OCI-M1 (cell line): ENCODE measurements around the gene SORCS2.

ENCODE experiments used
- DNase-seq: peaks from one replicate; lab custom pipeline; 2025; lab: John Stamatoyannopoulos, UW

SORCS2 gene

DNA sequence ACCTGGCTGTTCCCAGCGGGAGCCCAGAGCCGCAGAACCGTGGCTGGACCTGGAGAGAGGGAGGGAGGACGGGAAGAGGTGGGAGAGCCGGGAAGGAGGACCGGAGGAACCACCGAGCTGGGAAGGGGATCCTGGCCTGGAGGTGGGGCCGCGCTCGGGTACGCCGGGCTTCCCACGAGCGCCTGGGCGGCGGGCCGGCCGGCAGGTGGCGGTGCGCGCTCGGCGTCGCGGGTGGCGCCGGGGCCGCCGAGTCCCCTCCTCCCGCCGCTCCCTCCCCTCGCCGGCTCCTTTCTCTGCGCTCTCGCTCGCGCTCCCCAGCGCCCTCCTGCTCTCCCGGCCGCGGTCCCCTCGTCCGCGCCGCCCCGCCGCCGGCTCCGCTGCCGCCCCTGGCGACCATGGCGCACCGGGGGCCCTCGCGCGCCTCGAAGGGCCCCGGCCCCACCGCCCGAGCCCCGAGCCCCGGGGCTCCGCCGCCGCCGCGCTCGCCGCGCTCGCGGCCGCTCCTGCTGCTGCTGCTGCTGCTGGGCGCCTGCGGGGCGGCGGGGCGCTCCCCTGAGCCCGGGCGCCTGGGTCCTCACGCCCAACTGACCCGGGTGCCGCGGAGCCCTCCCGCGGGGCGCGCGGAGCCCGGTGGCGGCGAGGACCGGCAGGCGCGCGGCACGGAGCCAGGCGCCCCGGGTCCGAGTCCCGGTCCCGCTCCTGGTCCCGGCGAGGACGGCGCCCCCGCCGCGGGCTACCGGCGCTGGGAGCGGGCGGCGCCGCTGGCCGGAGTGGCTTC lies at the start of gene SORCS2:
Gene SORCS2 (plus strand): TSS at position 287 of the 778 bp plus-strand sequence.
- DNase-seq: no peak

DNA sequence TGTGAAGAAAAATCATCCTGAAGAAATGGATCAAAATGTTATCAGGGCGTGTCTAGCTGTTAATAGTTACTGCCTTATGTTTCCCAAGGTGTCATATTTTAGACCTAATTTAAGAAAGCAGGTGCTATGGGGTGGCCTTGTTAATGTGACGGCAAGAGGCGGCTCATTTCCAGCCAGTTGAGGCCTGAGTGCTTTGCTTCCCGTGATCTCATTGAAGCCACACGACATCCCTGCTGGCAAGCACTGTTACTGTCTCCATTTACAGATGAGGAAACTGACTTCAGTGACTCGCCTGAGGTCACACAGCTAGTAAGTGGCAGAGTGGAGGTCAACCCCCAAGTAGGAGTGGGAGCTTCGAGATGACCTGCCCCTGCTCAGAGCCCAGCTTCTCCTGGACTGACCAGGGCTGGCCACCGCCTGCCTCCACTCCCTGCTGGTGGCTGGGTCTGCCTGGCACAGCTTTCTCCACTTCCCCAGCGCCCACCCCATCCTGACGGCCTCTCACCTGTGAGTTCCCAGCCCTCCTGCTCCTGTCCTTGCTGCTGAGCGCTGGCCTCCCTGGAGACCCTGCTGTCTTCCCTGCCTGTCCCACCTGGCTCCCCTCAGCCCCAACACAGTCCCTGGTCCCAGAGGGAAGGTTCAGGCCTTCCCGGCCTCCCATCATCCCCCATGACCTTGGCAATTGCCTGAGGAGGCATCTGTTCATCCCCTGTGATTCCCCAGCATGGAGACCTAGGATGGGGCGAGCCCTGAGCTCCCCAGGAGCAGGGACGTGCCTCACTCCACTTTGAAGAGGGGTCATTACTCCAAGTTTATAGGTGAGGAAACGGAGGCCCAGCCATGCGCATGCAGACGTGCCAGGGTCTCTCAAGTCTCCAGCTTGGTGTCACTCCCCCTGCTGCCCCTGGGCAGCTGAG lies 47.7 kb upstream of the SORCS2 start:
- DNase-seq: no peak

DNA sequence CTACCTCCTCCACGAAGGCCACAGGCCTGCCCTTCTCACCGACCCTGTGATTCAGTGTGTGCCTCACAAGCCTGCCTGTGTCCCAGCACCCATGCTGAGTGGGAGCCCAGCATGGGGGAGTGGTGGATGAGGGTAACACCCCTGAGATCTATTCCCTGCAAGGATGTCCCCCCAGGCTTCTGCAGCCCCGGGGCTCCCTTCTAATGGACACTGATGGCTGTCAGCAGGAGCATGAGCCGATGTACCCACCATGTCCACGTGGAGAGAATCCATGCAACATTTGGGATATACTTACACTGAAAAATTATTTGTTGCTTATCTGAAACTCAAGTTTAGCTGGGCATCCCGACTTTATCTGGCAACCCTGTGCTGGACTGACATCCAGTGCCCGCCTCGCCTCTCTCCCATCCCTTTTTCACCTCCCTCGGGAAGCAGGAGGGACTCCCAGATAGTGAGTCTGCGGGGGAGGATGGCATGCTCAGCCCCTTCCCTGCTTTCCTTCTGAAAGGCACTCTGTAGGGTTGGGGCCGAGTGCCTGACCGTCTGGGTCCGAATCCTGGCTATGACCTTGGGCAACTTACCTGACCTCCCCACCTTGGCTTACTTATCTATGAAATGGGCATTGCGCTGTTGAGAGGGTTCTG lies 46.9 kb upstream of the SORCS2 start:
- no peak for DNase-seq

DNA sequence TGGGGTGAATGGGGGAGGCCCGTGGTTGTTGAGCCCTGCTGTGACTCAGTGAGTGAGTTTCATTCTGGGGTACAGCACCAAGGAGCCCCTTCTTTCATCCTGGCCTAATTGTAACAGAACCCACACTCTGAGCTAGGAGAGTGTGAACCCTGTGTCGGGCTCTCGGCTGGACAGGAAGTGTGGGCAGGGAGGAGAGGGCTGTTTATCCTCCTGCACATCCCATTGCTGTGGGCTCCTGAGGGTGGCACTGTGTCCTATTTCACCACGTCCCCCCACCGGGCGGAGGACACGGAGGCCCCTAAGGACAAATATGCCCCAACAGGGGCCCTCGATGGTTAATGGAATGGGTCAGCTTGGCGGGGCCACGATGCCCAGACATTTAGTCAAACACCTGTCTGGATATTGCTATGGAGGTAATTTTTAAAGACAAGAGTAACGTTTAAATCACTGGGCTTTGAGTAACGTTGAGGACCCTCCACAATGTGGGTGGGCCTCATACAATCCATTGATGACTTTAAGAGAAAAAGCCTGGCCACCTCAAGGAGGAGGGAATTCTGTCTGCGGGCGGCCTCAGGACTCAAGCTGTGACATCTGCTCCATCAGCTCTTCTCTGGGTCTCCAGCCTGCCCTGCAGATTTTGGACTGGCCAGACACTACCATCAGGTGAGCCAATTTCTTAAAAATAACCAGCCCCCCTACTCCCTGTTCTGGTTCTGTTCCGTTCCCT lies 46.1 kb upstream of the SORCS2 start:
- DNase-seq: no peak

DNA sequence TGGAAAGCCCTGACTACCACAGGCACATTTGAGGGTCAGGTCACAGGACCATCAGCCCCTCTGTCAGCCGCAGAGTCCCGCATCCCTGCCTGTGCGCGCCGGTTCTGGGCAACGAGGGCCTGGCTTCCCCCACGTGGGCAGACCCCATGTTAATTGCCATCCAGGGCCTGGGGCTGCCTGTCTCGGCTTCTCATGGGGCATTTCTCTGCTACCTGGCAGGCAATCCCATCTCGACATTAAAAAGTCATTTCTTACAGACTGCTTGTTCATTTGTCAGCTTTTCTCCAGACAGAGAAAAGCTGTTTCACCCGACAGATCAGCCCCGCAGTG lies 45.6 kb upstream of the SORCS2 start:
- DNase-seq: no peak

DNA sequence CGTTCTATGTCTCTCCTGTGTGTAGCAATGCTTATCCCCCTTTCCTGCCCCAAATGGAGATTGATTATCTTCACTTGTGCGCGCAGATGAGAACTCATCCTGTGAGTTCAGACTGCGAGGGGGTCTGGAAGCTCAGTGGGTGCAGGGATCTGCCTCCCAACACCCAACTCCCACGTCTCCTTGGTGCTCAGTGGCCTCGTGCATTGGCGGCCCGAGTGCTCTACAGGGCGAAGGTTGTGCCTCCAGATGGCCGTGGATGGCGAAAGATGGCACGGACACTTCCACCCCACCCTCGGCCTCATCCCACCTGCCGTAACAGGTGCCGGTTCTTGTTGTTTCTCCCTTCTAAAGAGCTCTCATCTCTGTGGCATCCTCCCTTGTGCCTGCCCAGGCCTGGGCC lies 45.1 kb upstream of the SORCS2 start:
- DNase-seq: no peak

DNA sequence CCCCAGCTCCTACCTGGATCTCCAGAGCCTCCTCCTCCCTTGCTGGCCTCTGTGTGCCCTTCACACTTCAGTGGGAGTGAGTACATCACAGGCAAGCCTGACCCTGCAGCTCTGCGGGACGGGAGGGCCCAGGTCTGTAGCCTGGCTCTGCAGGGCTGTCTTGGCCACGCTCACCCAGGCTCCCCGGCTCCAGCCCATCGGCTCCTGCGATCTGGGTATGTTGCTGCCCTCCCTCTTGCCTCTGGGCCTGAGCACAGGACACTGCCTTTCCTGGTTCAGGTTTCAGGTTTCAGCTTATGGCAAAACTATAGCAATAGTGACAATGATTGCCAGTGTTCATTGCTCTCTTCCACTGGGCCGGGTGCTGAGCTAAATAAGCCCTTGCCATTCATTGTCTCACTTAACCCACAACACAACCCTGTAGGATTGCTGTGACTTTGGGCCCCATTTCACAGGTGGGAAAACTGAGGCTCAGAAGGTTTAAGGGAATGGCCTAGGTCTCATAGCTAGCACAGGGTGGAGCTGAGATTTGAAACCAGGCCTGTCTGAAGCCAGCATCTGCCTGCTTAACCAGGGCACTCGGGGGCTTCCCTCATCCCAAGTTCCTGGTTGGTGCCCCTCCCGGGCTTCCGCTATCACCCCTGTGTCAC lies 44.6 kb upstream of the SORCS2 start:
- no peak for DNase-seq

DNA sequence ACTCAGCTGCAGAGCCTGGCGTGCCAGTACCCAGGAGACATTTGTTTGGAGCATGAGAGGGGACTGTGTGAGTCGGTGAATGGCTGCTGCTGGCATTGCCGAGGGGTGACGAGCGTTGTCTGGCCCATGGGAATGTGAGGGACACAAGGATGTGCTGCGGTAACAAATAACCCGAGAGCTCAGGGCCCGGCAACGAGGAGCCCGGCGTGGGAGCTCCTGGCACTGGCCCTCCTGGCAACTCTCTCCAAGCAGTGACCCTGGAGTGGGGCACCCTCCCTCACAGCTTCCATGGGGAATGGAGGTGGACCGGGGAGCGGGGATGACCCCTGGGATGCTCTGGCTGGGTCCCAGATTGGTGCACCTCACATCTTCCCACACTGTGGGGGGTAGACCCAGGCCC lies 44.0 kb upstream of the SORCS2 start:
- no peak for DNase-seq

DNA sequence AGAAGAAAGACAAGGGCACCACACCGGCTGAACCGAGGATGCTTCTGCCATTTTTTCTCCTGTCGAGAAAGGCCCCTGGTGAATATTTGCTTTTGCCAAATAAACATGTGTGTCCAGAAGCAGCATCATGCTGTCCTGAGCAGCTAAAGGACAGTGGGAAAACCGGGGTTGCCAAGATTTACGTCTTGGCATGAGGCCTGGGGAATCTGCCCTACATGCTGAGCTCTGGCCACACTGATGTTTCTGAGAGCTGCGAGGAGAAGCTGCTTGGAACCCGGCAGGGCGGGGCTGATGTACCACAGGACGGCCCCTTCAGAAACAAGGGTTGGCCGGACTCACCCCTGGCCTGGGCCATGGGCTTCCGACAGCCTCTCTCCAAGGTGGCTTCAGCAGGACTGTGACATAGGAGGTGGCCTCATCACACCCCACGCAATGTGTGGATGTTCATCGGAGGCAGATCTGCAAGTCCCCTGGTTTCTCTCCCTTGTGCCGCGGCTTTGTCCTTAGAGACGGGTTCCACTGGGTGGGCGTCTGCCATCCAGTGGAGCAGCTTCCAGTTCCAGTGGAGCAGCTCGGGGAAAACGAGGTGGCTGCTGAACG lies 42.2 kb upstream of the SORCS2 start:
- DNase-seq: no peak

DNA sequence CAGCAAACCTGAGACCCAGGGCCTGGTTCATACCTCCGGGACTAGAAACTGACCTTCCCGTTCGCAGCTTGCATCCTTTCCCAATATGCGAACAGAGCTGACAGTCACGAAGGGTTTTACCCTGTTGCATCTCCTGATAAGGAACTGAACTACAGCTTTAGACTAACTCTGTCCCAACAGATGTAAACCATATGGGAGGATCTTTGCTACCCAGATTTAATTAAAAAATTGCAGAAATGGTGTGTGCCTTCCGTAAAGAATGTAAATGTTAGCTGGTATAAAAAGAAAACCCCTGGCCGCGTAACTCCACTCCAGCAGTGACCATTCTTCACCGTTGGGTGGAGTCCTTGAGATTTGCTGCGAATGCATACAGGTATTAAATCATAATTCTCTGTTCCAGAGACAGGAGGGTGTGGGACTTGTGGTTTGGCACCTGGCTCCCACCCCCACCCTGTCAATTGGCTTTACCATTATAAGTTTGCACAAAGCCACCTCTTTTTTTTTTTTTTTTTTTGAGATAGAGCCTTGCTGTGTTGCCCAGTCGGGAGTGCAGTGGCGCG lies 40.6 kb upstream of the SORCS2 start:
- DNase-seq: peak; percentile 14

DNA sequence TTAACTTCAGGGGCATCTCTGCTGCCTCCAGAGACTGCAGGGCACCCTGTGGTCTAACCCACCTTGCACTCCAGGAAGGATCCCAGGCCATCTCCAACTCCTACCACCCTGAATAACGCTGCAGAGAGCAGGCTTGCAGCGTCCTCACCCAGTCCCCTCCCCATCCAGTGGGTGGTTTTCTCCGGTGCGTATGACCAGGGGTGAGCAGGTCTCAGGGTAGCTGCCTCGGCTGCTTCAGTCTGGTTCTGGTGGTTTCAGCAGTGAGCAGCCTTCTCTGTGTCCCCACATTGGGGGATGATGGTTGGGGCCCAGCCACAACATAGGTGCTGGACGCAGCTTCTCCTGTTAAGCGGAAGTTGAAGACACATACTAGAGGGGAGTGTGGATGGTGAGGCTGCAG lies 38.6 kb upstream of the SORCS2 start:
- DNase-seq: no peak

DNA sequence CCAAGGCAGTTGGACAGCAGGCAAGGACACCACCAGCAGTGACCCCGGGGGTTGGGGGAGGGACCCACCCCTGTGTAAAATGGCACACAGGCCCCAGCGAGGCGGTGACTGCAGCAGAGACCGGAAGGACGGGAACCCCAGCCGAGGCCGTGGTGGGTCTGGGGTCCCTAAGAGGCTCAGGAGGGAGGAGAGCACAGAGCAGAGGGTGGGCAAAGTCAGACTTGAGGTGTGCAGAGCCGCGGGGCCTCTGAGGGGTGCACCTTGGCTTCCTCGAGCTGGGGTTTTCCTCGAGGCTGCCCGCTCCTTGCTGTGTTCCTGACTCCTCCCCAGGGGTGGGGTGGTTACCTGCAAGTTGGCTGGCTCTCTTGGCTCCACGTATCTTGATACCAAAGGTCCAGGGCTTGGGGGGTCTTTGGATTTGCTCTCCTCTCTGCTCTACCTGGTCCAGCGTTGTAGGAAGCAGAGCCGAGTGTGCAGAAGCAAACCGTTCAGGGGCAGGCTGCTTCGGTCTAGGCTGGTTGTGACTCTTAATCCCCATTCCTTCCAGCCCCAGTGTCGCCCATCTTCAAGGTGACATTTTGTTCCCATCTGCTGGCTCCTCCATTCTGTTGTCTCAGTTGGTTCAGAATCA lies 37.9 kb upstream of the SORCS2 start:
- DNase-seq: no peak

DNA sequence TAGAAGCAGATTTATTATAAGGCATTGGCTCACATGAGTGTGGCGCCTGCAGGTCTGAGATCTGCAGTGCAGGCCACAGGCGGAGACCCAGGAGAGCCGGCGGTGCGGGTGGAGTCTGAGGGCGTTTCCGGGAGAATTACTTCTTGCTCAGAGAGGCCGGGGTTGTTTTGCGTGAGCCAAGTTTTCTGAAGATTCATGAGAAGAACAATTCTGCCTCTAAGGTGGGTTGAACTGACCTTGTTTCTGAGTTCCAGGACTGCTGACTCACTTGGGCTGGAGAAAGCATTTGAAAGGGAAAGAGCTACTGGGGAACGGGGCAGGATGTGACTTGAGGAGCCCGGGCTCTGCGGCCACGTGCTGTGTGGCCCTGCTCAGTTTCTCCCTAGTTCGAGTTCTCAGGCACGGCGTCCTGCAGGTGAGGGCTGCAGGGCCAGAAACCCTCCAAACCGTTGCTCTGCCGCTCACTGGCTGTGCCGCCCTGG lies 36.7 kb upstream of the SORCS2 start:
- no peak for DNase-seq

DNA sequence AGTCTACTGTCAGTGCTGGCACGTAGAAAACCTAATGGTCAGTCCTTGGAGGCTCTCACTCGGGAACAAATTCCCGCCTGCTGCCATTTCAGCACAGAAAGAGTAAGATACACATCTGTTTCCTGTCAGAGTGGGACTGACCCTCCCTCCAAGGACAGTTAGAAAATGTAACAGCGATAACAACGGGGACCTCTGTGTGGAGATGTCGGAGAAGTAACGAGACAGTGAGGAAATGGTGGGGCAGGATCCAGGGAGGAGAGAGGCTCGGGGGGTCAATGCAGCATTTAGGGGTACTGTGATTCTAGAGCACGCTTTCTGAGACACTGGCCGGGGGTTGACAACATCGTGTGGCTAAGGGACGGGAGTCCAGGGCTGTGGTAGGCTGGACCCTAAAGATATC lies 36.0 kb upstream of the SORCS2 start:
- DNase-seq: no peak

DNA sequence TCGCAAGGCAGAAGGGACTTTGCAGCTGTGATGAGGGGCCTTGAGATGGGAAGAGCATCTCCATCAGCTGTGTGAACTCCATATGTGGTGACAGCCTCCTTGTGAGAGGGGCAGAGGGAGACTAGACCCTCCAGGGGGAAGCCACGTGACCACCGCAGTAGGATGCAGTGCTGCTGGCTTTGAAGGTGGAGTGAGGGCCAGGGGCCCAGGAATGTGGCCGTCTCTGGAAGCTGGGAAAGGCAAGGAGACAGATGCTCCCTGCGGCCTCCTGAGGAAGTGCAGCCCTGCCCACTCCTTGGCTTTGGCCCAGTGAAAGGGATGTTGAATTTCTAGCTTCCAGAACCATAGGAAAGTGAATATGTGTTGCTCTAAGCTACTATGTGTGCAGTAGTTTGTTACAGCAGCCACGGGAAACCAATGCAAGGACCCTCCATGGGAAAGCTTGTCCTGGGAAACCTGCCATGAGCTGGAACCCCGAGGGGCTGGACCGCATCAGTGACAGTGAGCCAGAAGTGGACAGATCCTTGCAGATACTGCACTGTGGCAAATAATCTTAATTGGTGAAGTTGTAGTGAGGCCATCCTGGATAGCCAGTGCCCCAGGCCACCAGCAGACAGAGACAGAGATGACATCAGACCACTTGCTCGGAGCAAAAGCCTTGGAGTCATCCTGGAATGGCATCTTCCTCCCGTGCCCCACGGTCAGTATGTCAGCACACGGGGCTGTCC lies 35.4 kb upstream of the SORCS2 start:
- DNase-seq: no peak

DNA sequence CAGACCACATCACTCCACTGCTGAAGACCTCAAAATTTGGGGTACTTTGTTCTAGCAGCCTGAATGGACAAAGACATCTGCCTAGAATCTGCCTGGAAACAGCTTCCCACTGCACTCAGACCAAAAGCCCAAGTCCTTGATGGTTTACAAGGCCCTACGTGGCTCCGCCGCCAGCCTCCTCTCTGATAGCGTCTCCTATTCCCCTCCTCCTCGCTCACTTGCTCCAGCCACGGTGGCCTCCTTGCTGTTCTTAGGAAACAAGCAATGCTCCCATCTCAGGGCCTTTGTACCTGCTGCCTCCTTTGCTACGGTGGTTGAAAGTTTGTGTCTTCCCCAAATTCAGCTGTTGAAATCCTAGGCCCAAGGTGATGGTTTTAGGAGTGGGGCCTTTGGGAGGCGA lies 34.7 kb upstream of the SORCS2 start:
- no peak for DNase-seq

DNA sequence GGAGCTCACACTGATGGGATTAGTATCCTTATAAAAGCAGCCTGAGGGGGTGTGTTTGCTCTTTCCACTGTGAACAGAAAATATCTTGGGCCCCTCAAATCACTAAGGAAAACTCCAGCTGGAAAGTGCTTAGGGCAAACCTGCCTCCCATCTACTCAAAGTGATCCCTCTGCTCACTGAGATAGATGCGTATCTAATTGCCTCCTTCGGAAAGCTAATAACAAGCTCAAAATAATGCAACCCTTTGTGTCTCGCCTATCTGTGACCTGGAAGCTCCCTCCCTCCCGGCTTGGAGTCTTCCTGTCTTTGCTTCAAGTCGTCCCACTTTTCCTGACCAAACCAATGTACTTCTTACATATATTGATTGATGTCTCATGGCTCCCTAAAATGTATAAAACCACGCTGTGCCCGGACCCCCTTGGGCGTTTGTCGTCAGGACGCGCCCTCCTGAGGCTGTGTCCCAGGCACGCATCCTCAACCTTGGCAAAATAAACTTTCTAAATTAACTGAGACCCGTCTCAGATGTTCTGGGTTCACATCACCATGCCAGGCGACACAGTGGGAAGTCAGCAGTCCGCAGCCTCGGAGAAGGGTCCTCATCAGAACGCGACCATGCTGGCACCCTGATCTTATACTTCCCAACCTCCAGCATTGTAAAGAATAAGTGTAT lies 34.1 kb upstream of the SORCS2 start:
- no peak for DNase-seq

DNA sequence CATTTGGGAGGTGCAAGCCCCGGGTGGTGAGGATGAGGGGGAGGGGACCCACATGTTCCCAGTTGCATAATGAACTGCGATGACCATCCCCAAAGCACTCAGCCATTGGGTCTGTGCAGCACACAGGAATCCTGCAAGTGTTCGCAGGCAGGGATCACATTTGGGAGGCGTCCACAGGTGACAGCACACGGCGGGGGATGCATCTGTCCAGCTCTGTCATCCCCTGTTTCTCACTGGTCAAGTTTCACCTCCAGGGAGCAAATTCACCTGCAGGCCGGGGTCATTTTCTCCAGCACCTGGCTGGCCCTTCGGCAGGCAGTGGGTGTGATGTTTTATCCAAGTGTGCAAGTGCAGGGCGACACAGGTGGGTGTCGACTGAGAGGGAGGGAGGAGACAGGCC lies 33.3 kb upstream of the SORCS2 start:
- no peak for DNase-seq

DNA sequence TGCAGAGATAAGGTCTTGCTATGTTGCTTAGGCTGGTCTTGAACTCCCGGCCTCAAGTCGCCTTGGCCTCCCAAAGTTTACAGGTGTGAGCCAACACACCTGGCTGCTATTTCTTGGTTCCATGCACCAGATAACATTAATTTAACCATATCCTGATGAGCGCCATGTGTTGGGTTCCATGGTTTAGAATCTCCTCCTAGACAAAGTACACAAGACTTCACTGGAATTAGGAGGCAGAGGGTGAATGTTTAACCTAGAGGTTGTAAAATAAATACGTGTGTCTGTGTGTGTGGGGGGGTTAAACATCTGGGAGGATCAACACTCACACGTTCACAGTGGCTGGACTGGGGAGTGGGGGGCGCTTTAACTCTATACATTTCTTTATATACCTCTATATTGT lies 32.4 kb upstream of the SORCS2 start:
- no peak for DNase-seq
